ENCODE data around the gene CCNF.
A peak's percentile ranks its signal among the peaks of the same experiment; 100 is the strongest.

The CCNF gene

DNA sequence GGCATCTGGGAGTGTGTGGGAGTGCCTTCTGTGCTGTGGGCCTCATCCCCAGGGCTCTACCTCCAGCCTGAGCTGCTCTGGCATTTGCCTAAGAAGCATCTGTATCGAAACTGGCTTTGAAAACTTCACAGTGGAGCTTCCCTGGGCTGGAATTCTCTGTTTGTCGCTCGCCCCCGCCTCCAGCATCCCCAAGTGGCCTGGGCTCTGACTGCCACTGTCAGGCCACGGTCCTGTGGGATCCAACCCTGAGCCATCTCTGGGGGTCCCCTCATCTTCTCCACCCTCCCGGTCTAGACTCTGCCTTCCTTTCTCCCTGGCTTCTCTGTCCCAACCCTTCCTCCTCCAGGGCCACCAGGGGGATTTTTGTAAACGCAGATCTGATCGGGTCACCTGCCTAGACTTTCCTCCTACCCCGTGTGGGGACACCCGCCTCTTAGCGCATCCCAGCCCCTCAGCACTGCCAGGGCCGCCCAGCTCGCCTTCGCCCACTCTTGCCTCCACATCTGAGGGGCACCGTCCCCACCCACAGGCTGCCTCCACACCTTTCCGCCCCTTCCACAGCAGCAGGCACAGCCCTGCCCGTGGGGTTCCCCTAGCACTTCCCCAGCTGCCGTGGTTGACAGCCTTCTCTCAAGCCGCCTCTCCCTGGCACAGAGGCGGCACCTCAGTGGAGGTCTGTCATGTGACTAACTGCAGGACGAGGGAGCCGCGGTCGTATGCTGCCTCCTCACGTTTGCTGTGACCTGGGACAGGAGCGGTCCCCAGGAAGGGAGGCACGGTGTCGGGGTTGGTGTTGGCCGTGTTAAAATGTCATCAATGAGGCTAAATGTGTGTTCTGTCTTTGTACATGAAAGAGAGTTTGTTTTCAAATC lies 57.6 kb downstream of the CCNF start:
- Mint-ChIP-seq H3K36me3 (ENCODE audit: low read depth) (no peaks in the 10 kb centered on the region), H3K27ac (peak overlapping the region; percentile 53), H3K4me1 (peaks cover 70% of the 10 kb centered on the region), H3K4me3 (peak overlapping the region; percentile 4), H3K27me3 (ENCODE audit: low read depth, poor library complexity) (no peaks in the 10 kb centered on the region), H3K9me3 (no peaks in the 10 kb centered on the region)
- TF ChIP-seq, protein P1, sequence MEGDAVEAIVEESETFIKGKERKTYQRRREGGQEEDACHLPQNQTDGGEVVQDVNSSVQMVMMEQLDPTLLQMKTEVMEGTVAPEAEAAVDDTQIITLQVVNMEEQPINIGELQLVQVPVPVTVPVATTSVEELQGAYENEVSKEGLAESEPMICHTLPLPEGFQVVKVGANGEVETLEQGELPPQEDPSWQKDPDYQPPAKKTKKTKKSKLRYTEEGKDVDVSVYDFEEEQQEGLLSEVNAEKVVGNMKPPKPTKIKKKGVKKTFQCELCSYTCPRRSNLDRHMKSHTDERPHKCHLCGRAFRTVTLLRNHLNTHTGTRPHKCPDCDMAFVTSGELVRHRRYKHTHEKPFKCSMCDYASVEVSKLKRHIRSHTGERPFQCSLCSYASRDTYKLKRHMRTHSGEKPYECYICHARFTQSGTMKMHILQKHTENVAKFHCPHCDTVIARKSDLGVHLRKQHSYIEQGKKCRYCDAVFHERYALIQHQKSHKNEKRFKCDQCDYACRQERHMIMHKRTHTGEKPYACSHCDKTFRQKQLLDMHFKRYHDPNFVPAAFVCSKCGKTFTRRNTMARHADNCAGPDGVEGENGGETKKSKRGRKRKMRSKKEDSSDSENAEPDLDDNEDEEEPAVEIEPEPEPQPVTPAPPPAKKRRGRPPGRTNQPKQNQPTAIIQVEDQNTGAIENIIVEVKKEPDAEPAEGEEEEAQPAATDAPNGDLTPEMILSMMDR (IDR thresholded peaks at IDR 0.05): no peak
- DNase-seq: no peak

DNA sequence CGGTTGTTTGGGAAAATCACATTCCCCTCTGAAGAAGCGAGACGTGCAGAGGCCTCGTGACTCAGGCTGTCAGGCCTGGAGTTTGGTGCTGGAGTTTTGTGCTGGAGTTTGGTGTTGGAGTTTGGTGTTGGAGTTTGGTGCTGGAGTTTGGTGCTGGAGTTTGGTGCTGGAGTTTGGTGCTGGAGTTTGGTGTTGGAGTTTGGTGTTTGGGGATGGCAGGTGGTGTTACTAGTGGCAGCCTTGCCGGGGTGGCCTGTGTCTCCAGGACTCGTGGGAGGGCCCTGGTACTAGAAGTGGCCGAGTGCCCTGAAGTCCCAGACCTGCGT lies 58.2 kb downstream of the CCNF start:
- Mint-ChIP-seq H3K27ac (peak overlapping the region; percentile 53), H3K4me3 (peak overlapping the region; percentile 4), H3K27me3 (ENCODE audit: low read depth, poor library complexity) (no peaks in the 10 kb centered on the region), H3K4me1 (peaks cover 64% of the 10 kb centered on the region), H3K36me3 (ENCODE audit: low read depth) (no peaks in the 10 kb centered on the region), H3K9me3 (no peaks in the 10 kb centered on the region)
- TF ChIP-seq, protein P1 (IDR thresholded peaks at IDR 0.05): no peak
- no peak for DNase-seq

DNA sequence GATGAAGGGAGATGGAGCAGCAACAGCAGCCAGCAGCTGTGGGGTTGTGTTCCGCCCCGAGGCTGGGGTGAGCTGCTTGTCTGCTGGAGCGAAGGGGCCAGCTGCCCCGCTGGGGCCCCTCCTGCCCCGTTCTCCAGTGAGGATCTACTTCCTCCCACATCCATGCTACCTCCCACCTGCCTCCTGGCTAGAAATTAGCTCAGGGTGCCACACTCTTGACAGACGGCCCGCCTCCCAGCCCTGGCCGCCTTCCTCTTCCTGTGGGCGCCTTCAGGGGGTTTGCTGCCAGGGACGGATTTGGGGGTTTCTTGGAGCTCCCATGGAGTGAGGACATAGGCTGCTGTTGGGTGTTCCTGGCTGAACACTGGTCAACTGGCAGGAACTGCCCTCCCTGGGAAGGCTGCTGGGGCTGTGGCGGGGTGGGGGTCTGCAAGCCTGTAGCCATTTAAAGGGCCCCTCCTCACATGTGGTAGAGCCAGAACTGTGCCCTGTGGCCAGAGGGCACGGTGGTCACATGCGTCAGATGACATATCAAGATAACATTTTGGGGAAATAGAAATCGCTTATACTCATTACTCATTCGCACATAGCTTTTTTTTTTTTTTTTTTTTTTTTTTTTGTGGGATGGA lies 58.8 kb downstream of the CCNF start:
- no peaks in the 10 kb centered on the region for H3K27me3 Mint-ChIP-seq (ENCODE audit: low read depth, poor library complexity)
- no peak for DNase-seq
- TF ChIP-seq, protein P1 (IDR thresholded peaks at IDR 0.05): no peak
- H3K4me3 Mint-ChIP-seq: no peak overlapping the region
- H3K9me3 Mint-ChIP-seq: no peaks in the 10 kb centered on the region
- H3K36me3 Mint-ChIP-seq (ENCODE audit: low read depth): no peaks in the 10 kb centered on the region
- peaks cover 59% of the 10 kb centered on the region for H3K4me1 Mint-ChIP-seq
- H3K27ac Mint-ChIP-seq: no peak overlapping the region

DNA sequence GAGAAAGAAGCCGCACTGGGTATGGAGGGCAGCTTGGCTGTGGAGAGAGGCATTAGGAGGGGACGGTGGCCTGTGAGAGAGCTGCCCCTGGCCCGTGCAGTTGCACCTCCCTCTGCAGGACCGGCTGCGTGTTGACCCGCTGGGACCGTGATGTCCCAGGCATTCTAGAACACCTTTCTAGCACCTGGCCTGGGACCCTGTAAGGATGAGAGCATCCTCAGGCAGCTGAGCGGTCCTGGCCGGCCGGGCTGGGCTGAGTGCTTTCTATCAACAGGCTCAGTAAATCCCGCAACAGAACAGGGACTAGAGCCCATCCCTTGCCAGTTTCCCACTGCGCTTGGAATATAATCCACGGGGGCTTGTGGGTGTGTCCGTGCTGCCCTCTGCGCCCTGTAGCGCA lies 60.3 kb downstream of the CCNF start:
- H3K27me3 Mint-ChIP-seq (ENCODE audit: low read depth, poor library complexity): no peaks in the 10 kb centered on the region
- no peak overlapping the region for H3K4me3 Mint-ChIP-seq
- H3K4me1 Mint-ChIP-seq: peaks cover 43% of the 10 kb centered on the region
- no peaks in the 10 kb centered on the region for H3K9me3 Mint-ChIP-seq
- TF ChIP-seq, protein P1 (IDR thresholded peaks at IDR 0.05): no peak
- no peak for DNase-seq
- H3K27ac Mint-ChIP-seq: no peak overlapping the region
- H3K36me3 Mint-ChIP-seq (ENCODE audit: low read depth): no peaks in the 10 kb centered on the region

DNA sequence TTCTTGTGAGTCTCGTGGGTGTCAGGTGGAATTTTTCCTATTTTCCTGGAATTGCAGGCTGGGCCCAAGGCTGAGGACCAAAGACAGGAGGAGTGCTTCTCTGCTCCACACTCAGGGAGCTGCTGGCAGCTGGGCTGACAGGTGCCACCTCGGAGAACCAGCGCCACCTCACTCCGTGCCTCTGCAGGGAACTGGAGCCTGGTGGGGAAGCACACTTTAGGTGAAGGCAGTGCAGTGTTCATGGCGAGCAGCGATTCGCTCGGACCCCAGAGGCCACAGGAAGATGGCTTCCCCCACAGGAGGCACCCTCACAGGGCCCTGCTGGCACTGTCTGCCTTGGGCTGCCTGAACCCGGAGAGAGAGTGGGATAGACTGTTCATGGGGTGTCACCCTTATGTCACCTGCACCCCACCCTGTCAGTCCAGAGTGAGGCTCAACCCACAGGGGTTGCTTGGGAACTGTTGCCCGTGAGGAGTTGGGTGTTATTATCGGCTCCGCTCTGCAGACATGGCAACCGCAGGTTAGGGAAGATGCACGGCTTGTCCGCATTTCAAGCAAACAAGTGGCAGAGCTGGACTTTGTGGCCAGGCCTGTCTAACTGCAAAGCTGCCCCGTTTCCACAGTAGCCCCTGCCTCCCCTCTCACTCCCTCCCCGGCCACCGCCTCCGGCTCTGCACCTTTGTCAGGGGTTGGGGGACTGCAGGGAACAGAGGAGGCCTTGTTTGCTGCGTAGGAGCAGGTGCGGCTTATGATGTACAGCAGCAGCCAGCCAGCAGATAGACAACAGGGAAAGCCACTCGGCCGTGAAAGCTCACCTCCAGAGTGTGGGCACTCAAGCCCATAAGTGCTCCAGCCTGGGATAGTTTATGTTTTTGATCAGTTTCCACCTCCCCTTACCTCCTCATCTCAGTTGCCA lies 61.2 kb downstream of the CCNF start:
- Mint-ChIP-seq H3K4me1 (peaks cover 34% of the 10 kb centered on the region), H3K36me3 (ENCODE audit: low read depth) (no peaks in the 10 kb centered on the region), H3K4me3 (no peak overlapping the region), H3K27me3 (ENCODE audit: low read depth, poor library complexity) (no peaks in the 10 kb centered on the region), H3K27ac (no peak overlapping the region), H3K9me3 (no peaks in the 10 kb centered on the region)
- TF ChIP-seq, protein P1 (IDR thresholded peaks at IDR 0.05): no peak
- DNase-seq: no peak

Data from nephron progenitor cell (in vitro differentiated cells).